BE2C (cell line): ENCODE data around the gene PGLYRP4.

Experiments used
- DNase-seq: peaks from one replicate; pipeline ENCODE4 v3.0.0-alpha.2; 2020
- H3K27me3 ChIP-seq: fragments of 250-450 bp; sonication (Bioruptor Pico); 2 replicates; pipeline ENCODE4 v1.5.1; 2020; ENCODE audit warnings: mild to moderate bottlenecking
- H3K36me3 ChIP-seq: fragments of 250-450 bp; sonication (Bioruptor Pico); 2 replicates; pipeline ENCODE4 v1.5.1; 2020; ENCODE audit warnings: mild to moderate bottlenecking
- H3K4me1 ChIP-seq: fragments of 250-450 bp; sonication (Bioruptor Pico); 2 replicates; pipeline ENCODE4 v1.5.1; 2020
- H3K4me3 ChIP-seq: 2 replicates; pipeline ENCODE4 v1.5.1; 2011; ENCODE audit warnings: low read depth, low read length
- H3K9me3 ChIP-seq: fragments of 250-450 bp; sonication (Bioruptor Pico); 2 replicates; pipeline ENCODE4 v1.5.1; 2020
- CTCF ChIP-seq: IDR thresholded peaks from 2 replicates; pipeline ENCODE4 v1.5.1; 2012; ENCODE audit warnings: mild to moderate bottlenecking, low read depth, low read length

The PGLYRP4 gene

GRCh38 chr1:153395136-153395685, 46.6 kb upstream of the PGLYRP4 start:
- no peak for TF ChIP-seq CTCF
- H3K4me1 ChIP-seq: no peaks in the 10 kb centered on the region
- H3K36me3 ChIP-seq: no peaks in the 10 kb centered on the region
- no peak for DNase-seq
- no peaks in the 10 kb centered on the region for H3K9me3 ChIP-seq
- H3K27me3 ChIP-seq: peaks cover 20% of the 10 kb centered on the region
- no peak overlapping the region for H3K4me3 ChIP-seq

- no peaks in the 10 kb centered on the region for H3K9me3 ChIP-seq
- no peaks in the 10 kb centered on the region for H3K4me1 ChIP-seq
- H3K4me3 ChIP-seq: no peak overlapping the region
- no peaks in the 10 kb centered on the region for H3K36me3 ChIP-seq
- H3K27me3 ChIP-seq: peaks cover 18% of the 10 kb centered on the region
- no peak for DNase-seq
- no peak for TF ChIP-seq CTCF
Observed at GRCh38 chr1:153394391-153394790, 45.8 kb upstream of the PGLYRP4 start.

- no peak for DNase-seq
- Histone ChIP-seq H3K36me3 (no peaks in the 10 kb centered on the region), H3K4me1 (no peaks in the 10 kb centered on the region), H3K27me3 (peaks cover 16% of the 10 kb centered on the region), H3K4me3 (no peak overlapping the region), H3K9me3 (no peaks in the 10 kb centered on the region)
- TF ChIP-seq CTCF: no peak; the same call in 1 of the 2 replicates
Observed at GRCh38 chr1:153393926-153394325, 45.3 kb upstream of the PGLYRP4 start.

GRCh38 chr1:153392822-153393221, 44.2 kb upstream of the PGLYRP4 start:
- TF ChIP-seq CTCF: no peak
- no peaks in the 10 kb centered on the region for H3K9me3 ChIP-seq
- H3K4me1 ChIP-seq: no peaks in the 10 kb centered on the region
- DNase-seq: no peak
- peaks cover 14% of the 10 kb centered on the region for H3K27me3 ChIP-seq
- H3K4me3 ChIP-seq: no peak overlapping the region
- H3K36me3 ChIP-seq: no peaks in the 10 kb centered on the region

GRCh38 chr1:153392258-153392657, 43.6 kb upstream of the PGLYRP4 start:
- H3K36me3 ChIP-seq: no peaks in the 10 kb centered on the region
- DNase-seq: no peak
- no peaks in the 10 kb centered on the region for H3K4me1 ChIP-seq
- no peaks in the 10 kb centered on the region for H3K9me3 ChIP-seq
- TF ChIP-seq CTCF: no peak
- no peak overlapping the region for H3K4me3 ChIP-seq
- H3K27me3 ChIP-seq: peaks cover 14% of the 10 kb centered on the region; the same call in 1 of the 2 replicates

- H3K4me3 ChIP-seq: no peak within 1 kb of the TSS
- H3K27me3 ChIP-seq: peaks cover 5% of the 10 kb centered on the region
- no peaks in the 10 kb centered on the region for H3K9me3 ChIP-seq
- no peak for TF ChIP-seq CTCF
- H3K4me1 ChIP-seq: no peaks in the 10 kb centered on the region
- DNase-seq: no peak
- H3K36me3 ChIP-seq: no peaks in the 10 kb centered on the region
Observed at GRCh38 chr1:153390938-153391710, 42.5 kb upstream of the PGLYRP4 start, which contains the start of gene S100A8. Gene S100A8, minus strand, starts transcription at chr1:153391073. Its CDS starts 538 bp downstream, at chr1:153390535.
